K562 (cell line): ENCODE results near the gene CAPN10. TPM values are rescaled to one million over a fixed set of nuclear protein-coding genes. Genes with fewer than 3 reads are reported as not detected.

Experiments
- ARID2 ChIP-seq: fragments of 450-650 bp; IDR thresholded peaks from 2 replicates; pipeline ENCODE4 v1.6.1; 2017; ENCODE audit warnings: antibody characterized with exemption, mild to moderate bottlenecking
- BRD4 ChIP-seq: fragments of 200-600 bp; sonication (generic); IDR thresholded peaks from 2 replicates; pipeline ENCODE4 v1.6.1; 2017; ENCODE audit warnings: inconsistent platforms
- BRD9 ChIP-seq: fragments of 450-650 bp; IDR thresholded peaks from 2 replicates; pipeline ENCODE4 v1.6.1; 2018; ENCODE audit warnings: low read depth; ENCODE audit not compliant: partially characterized antibody
- CREBBP ChIP-seq: IDR thresholded peaks from one replicate; pipeline ENCODE4 v1.6.1; 2012; ENCODE audit warnings: low read depth, mild to moderate bottlenecking, control low read depth, inconsistent platforms, low read length
- CSDE1 ChIP-seq, 2 experiments: fragments of 450-650 bp; IDR thresholded peaks; 2 replicates each; pipeline ENCODE4 v1.6.1; 2016; ENCODE audit warnings: mild to moderate bottlenecking in 1 of 2
- ETV1 ChIP-seq: fragments of 450-650 bp; conservative IDR thresholded peaks from 2 replicates; pipeline ENCODE4 v1.6.1; 2016; ENCODE audit warnings: missing genetic modification characterization, control low read depth, low read depth, missing compliant biosample characterization
- GABPA ChIP-seq: fragments of 200-800 bp; sonication (Bioruptor generic); conservative IDR thresholded peaks from 2 replicates; pipeline ENCODE4 v1.6.1; 2016; ENCODE audit warnings: low read depth, missing genetic modification characterization, missing compliant biosample characterization
- HDAC3 ChIP-seq: fragments of 450-650 bp; IDR thresholded peaks from 2 replicates; pipeline ENCODE4 v1.6.1; 2018; ENCODE audit warnings: borderline replicate concordance, mild to moderate bottlenecking, moderate library complexity; ENCODE audit not compliant: partially characterized antibody
- HDGF ChIP-seq: fragments of 450-650 bp; IDR thresholded peaks from 2 replicates; pipeline ENCODE4 v1.6.1; 2016
- HOXB6 ChIP-seq: fragments of 250-450 bp; sonication (Bioruptor Pico); IDR thresholded peaks from 2 replicates; pipeline ENCODE4 v1.5.1; 2022; ENCODE audit warnings: mild to moderate bottlenecking, borderline replicate concordance
- KAT7 ChIP-seq: sonication (generic); formaldehyde crosslinking; IDR thresholded peaks from 2 replicates; pipeline ENCODE4 v1.8.0; 2022; ENCODE audit warnings: missing genetic modification reagents, mild to moderate bottlenecking, borderline replicate concordance
- PHF20 ChIP-seq: fragments of 450-650 bp; IDR thresholded peaks from 2 replicates; pipeline ENCODE4 v1.6.1; 2018; ENCODE audit not compliant: partially characterized antibody
- POLR2AphosphoS2 ChIP-seq: IDR thresholded peaks from 2 replicates; pipeline ENCODE4 v1.6.1; 2012; ENCODE audit warnings: low read length, improper control_type of control experiment
- PURB ChIP-seq: sonication (generic); formaldehyde crosslinking; IDR thresholded peaks from 2 replicates; pipeline ENCODE4 v1.9.0; 2021; ENCODE audit warnings: low read depth, mild to moderate bottlenecking, missing genetic modification reagents
- PYGO2 ChIP-seq: fragments of 450-650 bp; IDR thresholded peaks from 2 replicates; pipeline ENCODE4 v1.6.1; 2016; ENCODE audit warnings: mild to moderate bottlenecking, missing genetic modification characterization, moderate library complexity, missing compliant biosample characterization
- RNF2 ChIP-seq: sonication (generic); IDR thresholded peaks from 2 replicates; pipeline ENCODE4 v1.6.1; 2016
- SAFB2 ChIP-seq: fragments of 200-400 bp; formaldehyde crosslinking; IDR thresholded peaks from 2 replicates; pipeline ENCODE4 v1.6.1; 2018; ENCODE audit warnings: borderline replicate concordance, low read length, low read depth, moderate library complexity; ENCODE audit not compliant: severe bottlenecking
- SMAD4 ChIP-seq: fragments of 250-450 bp; sonication (Bioruptor Pico); conservative IDR thresholded peaks from 2 replicates; pipeline ENCODE4 v1.8.0; 2021; ENCODE audit warnings: inconsistent platforms, mild to moderate bottlenecking, moderate library complexity
- STAT5A ChIP-seq: IDR thresholded peaks from 2 replicates; pipeline ENCODE4 v1.6.1; 2012; ENCODE audit warnings: low read length, inconsistent platforms, borderline replicate concordance
- TAL1 ChIP-seq: fragments of 450-650 bp; IDR thresholded peaks from 2 replicates; pipeline ENCODE4 v1.6.1; 2016; ENCODE audit warnings: mild to moderate bottlenecking
- TEAD4 ChIP-seq, 2 experiments: sonication (generic) in 1 of 2; formaldehyde crosslinking in 1 of 2; IDR thresholded peaks; 2 replicates each; pipeline versions ENCODE4 v1.6.1 to v1.8.0; 2012 to 2022; ENCODE audit warnings: borderline replicate concordance in 1 of 2, inconsistent platforms in 1 of 2, low read length in 1 of 2, mild to moderate bottlenecking in 1 of 2, missing genetic modification reagents in 1 of 2
- TRIM28 ChIP-seq: fragments of 450-650 bp; IDR thresholded peaks from 2 replicates; pipeline ENCODE4 v1.6.1; 2017
- XRCC4 ChIP-seq: IDR thresholded peaks from one replicate; pipeline ENCODE4 v1.6.1; 2011; ENCODE audit not compliant: insufficient read depth, insufficient read length; ENCODE audit errors: extremely low read depth
- ZBTB17 ChIP-seq: fragments of 450-650 bp; formaldehyde crosslinking; IDR thresholded peaks from 2 replicates; pipeline ENCODE4 v1.4.0; 2020; ENCODE audit warnings: mild to moderate bottlenecking
- ZNF589 ChIP-seq: fragments of 200-800 bp; sonication (Bioruptor generic); IDR thresholded peaks from 2 replicates; pipeline ENCODE4 v1.6.1; 2016; ENCODE audit warnings: low read depth, missing genetic modification characterization, missing compliant biosample characterization
- ZNF76 ChIP-seq: fragments of 250-450 bp; sonication (Bioruptor Pico); IDR thresholded peaks from 2 replicates; pipeline ENCODE4 v1.4.0; 2020; ENCODE audit warnings: mild to moderate bottlenecking, moderate library complexity, borderline replicate concordance
- polyA plus RNA-seq, 8 experiments: library from polyadenylated mRNA; depleted of rRNA in 4 of 8; stranded (reverse) in 5 of 8; unstranded in 3 of 8; fragments of >200 nt; fragmentation: Nextera tagmentation in 2 of 8; fragmentation: Illumina TruSeq in 1 of 8; extraction: Ambion mirVana in 2 of 8; extraction: Trizol in 1 of 8; gene quantifications; 2 replicates each; pipeline versions ENCODE4 v1.2.1 to v1.2.3, GENCODE V29; 2011 to 2014; ENCODE audit warnings: inconsistent platforms in 1 of 8, missing spikeins in 1 of 8
- total RNA-seq, 7 experiments: library from RNA; depleted of rRNA in 6 of 7; stranded (reverse); fragments of >200 nt in 6 of 7; fragmentation: Illumina TruSeq in 2 of 7; extraction: Trizol in 2 of 7; gene quantifications; 2 replicates each; pipeline versions ENCODE4 v1.2.1 to v1.2.3, GENCODE V29; 2011 to 2021; ENCODE audit warnings: low replicate concordance in 1 of 7
- TF ChIP-seq, protein P1 (sequence below): fragments of 250-450 bp; sonication (Bioruptor Pico); IDR thresholded peaks from 2 replicates; pipeline ENCODE4 v1.5.0; 2020; ENCODE audit warnings: mild to moderate bottlenecking, borderline replicate concordance
- TF ChIP-seq, protein P2 (sequence below): fragments of 250-450 bp; sonication (Bioruptor Pico); IDR thresholded peaks from 2 replicates; pipeline ENCODE4 v1.8.0; 2022; ENCODE audit warnings: moderate library complexity, mild to moderate bottlenecking, inconsistent platforms

The CAPN10 gene
- total and polyA plus RNA-seq, 9 of the 15 experiments (the other 6 are each of a cell fraction or from before 2014, with no cell fraction given): 0.08 to 26.1 (median 8.4) TPM

DNA sequence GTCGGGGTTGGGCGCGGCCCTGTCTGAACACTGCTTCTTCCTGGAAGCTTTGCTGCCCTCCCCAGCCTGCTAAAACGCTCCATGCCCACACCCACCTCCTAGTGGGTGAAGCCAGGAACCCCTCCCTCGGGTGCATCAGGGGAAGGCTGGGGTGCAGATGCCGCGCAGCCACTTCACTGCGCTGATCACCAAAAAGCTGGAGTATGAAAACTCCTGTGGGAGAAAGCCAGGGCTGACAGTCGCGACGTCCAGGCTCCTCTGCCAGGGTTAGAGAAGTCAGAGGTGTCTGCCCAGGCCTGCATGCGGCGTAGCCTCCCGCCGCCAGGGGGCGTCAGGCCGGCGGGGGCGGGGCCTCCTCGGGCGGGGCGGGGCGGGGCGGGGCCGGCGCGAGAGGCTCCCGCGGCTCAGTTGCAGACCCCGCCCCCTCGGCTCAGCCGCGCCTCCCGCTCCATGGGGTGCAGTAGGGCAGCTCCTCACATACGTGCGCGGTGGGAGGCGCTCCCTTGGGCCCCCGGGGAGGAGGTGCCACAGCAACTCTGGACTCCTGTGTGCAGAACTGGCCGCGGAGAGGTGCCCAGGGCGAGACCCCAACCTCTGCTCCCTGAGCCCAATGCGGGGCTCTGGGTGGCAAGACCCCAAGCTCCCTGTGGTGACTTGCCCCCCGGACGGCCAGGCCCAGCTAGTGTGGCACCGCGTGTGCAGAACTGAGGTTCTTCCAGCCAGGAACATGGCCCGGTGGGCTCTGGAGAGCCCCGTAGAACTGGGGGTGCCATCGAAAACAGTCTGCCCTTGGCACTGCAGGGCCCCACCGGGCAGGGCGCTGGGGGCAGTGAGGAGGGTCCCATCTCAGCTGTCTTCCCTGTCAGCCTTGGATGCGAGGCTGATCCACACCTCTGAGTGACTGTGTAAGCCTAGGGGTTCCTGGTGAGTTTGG, 20.1 kb upstream of the CAPN10 start (continued):
- TF ChIP-seq, protein P1, sequence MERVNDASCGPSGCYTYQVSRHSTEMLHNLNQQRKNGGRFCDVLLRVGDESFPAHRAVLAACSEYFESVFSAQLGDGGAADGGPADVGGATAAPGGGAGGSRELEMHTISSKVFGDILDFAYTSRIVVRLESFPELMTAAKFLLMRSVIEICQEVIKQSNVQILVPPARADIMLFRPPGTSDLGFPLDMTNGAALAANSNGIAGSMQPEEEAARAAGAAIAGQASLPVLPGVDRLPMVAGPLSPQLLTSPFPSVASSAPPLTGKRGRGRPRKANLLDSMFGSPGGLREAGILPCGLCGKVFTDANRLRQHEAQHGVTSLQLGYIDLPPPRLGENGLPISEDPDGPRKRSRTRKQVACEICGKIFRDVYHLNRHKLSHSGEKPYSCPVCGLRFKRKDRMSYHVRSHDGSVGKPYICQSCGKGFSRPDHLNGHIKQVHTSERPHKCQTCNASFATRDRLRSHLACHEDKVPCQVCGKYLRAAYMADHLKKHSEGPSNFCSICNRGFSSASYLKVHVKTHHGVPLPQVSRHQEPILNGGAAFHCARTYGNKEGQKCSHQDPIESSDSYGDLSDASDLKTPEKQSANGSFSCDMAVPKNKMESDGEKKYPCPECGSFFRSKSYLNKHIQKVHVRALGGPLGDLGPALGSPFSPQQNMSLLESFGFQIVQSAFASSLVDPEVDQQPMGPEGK (CRISPR knock-in tag): no peak
- TF ChIP-seq BRD9 (no peak), ARID2 (no peak), TRIM28 (no peak), ZNF589 (CRISPR knock-in tag) (0 out of 2 replicates have a peak, but pooled peaks have one; percentile 18), TAL1 (no peak), PURB (CRISPR knock-in tag) (no peak), KAT7 (CRISPR knock-in tag) (no peak), STAT5A (no peak), HDAC3 (no peak), HDGF (no peak), RNF2 (no peak), ZNF76 (CRISPR knock-in tag) (no peak), TEAD4 (IDR thresholded peaks at IDR 0.05; ENCODE audit: low read length) (no peak), TEAD4 (CRISPR knock-in tag; IDR thresholded peaks at IDR 0.05; ENCODE audit: borderline replicate concordance) (no peak), PHF20 (no peak), GABPA (tag) (peak; percentile 8; the same call in 1 of the 2 replicates), XRCC4 (no peak), SMAD4 (no peak), PYGO2 (tag) (no peak), HOXB6 (CRISPR knock-in tag) (no peak), SAFB2 (no peak), CREBBP (no peak), ETV1 (tag) (no peak), ZBTB17 (CRISPR knock-in tag) (no peak), POLR2AphosphoS2 (no peak; the same call in 1 of the 2 replicates), BRD4 (peak; percentile 82), CSDE1 (IDR thresholded peaks at IDR 0.05) (no peak)
- TF ChIP-seq, protein P2, sequence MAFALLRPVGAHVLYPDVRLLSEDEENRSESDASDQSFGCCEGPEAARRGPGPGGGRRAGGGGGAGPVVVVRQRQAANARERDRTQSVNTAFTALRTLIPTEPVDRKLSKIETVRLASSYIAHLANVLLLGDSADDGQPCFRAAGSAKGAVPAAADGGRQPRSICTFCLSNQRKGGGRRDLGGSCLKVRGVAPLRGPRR: no peak
